GM13976 (cell line): ENCODE results near the gene SPATA21.
"Not testable (repeated sequence)": the region's sequence is repeated elsewhere in the genome, so short reads cannot be mapped to it uniquely, and the experiment has no call there.

Experiments
- DNase-seq: peaks from one replicate; pipeline ENCODE4 v3.0.0; 2012; ENCODE audit warnings: low spot score
- in situ Hi-C: fragments of 300-500 bp; cut with MboI; formaldehyde crosslinking; loops from one replicate; pipeline ENCODE4 v1.12.0; 2022; ENCODE audit warnings: low sequenced_read_pairs, mixed read lengths, inconsistent platforms; ENCODE audit not compliant: unreplicated experiment
- TF ChIP-seq, protein P1 (sequence below): IDR thresholded peaks from 2 replicates; pipeline ENCODE4 v1.5.1; 2012; ENCODE audit warnings: borderline replicate concordance, mild to moderate bottlenecking; ENCODE audit not compliant: insufficient read depth; ENCODE audit errors: extremely low read depth, missing control alignments, control extremely low read depth

SPATA21 gene

DNA sequence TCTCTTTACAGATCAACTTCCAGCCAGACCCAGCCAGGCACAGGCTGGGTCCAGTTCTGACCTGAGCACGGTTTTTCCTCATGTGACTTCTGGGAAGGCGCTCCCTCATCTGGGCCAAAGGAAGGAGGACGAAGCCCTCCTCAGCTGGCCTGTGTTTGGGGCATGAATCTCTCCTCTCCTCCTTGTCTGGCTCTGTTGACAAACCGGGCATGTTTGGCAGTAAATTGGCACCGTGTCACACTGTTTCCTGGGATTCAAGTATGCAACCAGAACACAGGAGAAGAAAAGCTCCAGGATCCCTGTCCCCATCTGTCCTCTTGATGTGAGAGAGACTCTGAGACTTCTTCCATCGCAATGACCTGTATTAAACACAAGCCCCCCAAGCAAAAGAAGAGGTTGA is 21.6 kb upstream of the SPATA21 start:
- TF ChIP-seq, protein P1, sequence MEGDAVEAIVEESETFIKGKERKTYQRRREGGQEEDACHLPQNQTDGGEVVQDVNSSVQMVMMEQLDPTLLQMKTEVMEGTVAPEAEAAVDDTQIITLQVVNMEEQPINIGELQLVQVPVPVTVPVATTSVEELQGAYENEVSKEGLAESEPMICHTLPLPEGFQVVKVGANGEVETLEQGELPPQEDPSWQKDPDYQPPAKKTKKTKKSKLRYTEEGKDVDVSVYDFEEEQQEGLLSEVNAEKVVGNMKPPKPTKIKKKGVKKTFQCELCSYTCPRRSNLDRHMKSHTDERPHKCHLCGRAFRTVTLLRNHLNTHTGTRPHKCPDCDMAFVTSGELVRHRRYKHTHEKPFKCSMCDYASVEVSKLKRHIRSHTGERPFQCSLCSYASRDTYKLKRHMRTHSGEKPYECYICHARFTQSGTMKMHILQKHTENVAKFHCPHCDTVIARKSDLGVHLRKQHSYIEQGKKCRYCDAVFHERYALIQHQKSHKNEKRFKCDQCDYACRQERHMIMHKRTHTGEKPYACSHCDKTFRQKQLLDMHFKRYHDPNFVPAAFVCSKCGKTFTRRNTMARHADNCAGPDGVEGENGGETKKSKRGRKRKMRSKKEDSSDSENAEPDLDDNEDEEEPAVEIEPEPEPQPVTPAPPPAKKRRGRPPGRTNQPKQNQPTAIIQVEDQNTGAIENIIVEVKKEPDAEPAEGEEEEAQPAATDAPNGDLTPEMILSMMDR, result no peak
- in situ Hi-C loops, result no loop called here
- no peak for DNase-seq

DNA sequence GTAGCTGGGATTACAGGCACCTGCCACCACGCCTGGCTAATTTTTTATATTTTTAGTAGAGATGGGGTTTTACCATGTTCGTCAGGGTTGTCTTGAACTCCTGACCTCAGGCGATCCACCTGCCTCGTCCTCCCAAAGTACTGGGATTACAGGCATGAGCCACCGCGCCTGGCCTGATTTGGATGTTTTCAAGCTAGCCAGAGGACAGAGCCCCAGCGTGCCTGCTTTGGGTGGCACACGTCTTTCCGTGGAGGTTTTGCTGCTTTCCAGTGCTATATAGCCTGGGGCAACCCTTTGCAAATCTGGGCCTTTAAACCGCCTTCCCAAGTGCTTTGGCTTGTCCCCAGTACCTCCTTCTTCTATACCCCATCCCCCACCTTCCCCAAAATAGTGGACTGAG is 18.9 kb upstream of the SPATA21 start:
- DNase-seq, in situ Hi-C loops: not testable (repeated sequence)

DNA sequence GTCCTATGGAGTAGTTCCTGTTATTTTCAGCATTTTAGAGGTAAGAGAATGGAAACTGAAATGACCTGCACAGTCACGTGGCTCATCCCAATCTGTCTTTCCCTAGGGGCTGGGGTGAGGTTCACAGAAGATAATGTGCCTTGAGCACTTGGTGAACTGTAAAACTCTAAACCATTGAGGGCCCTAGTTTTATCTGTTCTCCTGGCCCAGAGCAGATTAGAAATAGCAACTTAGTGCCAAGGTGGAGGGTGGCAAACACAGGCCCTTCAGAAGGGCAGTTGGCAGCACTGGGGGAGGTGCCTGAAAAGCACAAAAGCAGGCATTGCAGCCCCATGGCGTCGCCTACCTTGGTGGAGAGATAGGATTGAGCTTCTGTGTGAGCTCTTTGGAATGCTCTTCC is 17.7 kb upstream of the SPATA21 start:
- DNase-seq, in situ Hi-C loops: not testable (repeated sequence)

DNA sequence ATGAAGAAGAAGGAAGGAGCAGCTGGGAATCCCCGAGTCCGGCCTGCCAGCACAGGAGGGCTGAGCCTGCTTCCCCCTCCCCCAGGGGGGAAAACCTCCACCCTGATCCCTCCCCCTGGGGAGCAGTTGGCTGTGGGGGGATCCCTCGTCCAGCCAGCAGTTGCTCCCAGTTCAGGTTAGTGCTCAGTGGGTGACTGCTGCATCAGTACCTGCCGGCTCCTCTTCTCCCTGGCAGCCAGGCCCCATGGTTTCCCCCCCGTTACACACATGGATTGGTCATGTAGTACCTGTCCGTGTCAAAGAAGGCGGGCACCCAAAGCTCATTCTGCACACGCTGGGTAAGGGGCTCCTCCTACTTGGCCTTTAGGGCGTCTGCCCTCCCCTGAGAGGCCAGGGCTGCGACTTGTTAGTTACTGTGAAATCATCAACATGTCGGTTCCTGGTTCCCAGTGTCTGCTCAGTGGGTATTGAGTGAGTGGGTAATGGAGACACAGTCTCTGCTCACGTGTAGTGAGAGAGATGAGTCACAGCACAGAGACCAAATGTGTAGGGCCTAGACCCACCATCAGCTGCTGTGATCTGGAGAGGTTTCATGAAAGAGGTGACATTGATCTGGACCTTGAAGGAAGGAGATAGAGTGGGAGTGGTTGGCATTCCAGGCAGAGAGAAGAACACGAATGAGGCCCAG is 14.8 kb upstream of the SPATA21 start:
- TF ChIP-seq, protein P1, result no peak
- in situ Hi-C loops, result no loop called here

DNA sequence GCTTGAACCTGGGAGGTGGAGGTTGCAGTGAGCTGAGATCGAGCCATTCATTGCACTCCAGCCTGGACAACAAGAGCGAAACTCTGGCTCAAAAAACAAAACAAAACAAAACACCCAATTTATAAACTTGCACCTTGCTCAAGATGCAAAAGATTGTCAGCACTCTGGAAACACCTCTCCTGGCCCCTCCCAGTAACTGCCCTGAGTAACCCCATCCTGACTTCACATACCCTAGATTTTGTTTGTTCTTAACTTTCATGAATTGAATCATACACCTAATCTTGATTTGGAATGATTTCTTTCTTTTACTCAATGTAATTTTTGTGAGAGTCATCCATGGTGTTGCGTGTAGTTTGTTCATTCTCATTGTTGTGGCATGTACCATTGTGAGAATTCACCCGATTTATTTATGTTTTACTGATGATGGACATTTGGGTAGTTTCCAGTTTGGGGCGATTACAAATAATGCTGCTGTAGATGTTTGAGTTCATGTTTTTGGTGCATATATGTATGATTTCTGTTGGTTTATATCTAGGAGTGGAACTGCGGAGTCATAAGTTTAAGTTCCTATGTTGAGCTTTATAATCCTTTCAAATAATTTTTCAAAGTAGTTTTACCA is 13.7 kb upstream of the SPATA21 start:
- in situ Hi-C loops, result no loop called here
- TF ChIP-seq, protein P1, result no peak
- no peak for DNase-seq

More for the DNA sequence above, 14.8 kb upstream of the SPATA21 start:
- peak; percentile 57 for DNase-seq

DNA sequence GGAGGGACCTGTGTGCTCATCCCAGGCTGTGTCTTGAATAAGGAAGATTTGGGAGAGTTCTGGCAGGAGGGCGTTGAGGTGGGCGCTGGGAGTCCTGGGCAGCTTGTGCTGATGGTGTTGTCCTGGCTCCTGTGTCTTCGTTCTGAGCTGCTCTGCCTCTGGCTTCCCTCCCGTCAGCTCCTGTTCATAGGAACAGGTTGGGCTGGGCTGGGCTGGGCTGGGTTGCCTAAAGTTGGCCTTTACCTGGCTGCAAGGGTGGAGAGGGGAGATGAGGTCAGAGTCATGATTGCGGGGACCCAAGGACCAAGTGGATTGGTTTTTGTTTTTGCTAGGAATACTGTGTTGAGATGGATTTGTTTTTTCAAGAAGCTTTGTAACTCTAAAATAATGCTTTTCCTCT is 12.4 kb upstream of the SPATA21 start:
- TF ChIP-seq, protein P1, result no peak
- in situ Hi-C loops, result no loop called here
- DNase-seq, result no peak

DNA sequence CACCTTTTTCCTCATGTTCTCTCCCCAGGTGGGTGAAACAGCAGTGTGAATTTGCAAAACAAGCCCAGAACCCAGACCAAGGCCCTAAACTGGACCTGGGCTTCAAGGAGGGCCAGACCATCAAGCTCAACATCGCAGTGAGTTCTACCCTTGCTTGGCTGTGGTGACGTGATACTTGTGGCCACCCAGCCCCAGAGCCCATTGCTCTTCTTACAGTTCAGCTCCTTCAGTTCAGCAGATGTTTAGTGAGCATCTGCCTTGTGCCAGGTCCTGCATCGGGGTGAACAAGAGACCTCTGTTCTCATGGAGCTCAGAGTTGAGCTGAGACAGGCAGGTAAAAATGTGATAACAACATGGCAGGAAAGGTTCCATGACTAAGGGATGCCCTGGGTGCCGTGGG is 11.8 kb upstream of the SPATA21 start:
- TF ChIP-seq, protein P1, result no peak
- in situ Hi-C loops, result no loop called here

More for the DNA sequence above, 11.8 kb upstream of the SPATA21 start:
- DNase-seq, result no peak
